ENCODE results near the gene PSMB1. TPM values are rescaled to one million over a fixed set of nuclear protein-coding genes. Genes with fewer than 3 reads are reported as not detected.
A peak's percentile ranks its signal among the peaks of the same experiment; 100 is the strongest.

Gene PSMB1
- total RNA-seq, 2 donors from 2014 or later: 239 to 243 TPM

DNA sequence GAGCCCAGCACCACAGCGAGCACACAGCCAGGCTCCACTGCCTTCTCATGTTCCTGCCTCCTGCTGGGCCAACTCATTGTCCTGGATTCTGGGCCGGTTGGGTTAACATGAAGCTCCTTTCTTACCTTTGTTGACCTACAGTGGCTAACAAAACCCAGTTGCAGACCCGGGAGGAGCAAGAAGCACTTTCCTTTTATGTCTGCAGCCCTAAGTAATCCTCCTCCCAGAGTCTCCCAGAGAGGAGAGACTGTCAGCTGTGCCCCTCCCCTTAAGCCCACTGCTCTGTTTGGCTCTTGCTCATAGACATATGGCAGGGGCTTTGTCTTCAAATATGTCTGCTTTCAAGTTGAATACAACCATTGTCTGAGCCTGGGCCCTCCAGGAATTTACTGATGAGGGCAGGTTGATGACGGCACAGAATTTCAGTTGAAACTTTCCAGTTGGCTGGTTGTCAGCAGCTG is 55.2 kb downstream of the PSMB1 start:
- Histone ChIP-seq H3K4me3 (ENCODE audit: low read length) (no peak overlapping the region), H3K4me1 (ENCODE audit: control insufficient read depth, insufficient read depth, low read length) (no peaks in the 10 kb centered on the region), H3K36me3 (ENCODE audit: control insufficient read depth, insufficient read depth, low read length) (no peaks in the 10 kb centered on the region), H3K9ac (ENCODE audit: extremely low read depth, low read length, poor library complexity, severe bottlenecking) (no peak overlapping the region), H3K27ac (ENCODE audit: low read depth, low read length) (peak overlapping the region; percentile 88), H3K27me3 (ENCODE audit: control insufficient read depth, insufficient read depth, low read length, poor library complexity, severe bottlenecking) (peaks cover 6% of the 10 kb centered on the region), H3K9me3 (ENCODE audit: control insufficient read depth, low read length) (no peaks in the 10 kb centered on the region)
- Mint-ChIP-seq H3K4me1 (peaks cover 21% of the 10 kb centered on the region), H3K27me3 (ENCODE audit: insufficient read depth) (peaks cover 26% of the 10 kb centered on the region), H3K4me3 (peak overlapping the region; percentile 5), H3K9me3 (peaks cover 27% of the 10 kb centered on the region), H3K27ac (peak overlapping the region; percentile 88), H3K36me3 (ENCODE audit: low read depth) (peaks cover 10% of the 10 kb centered on the region)
- TF ChIP-seq, protein P1, sequence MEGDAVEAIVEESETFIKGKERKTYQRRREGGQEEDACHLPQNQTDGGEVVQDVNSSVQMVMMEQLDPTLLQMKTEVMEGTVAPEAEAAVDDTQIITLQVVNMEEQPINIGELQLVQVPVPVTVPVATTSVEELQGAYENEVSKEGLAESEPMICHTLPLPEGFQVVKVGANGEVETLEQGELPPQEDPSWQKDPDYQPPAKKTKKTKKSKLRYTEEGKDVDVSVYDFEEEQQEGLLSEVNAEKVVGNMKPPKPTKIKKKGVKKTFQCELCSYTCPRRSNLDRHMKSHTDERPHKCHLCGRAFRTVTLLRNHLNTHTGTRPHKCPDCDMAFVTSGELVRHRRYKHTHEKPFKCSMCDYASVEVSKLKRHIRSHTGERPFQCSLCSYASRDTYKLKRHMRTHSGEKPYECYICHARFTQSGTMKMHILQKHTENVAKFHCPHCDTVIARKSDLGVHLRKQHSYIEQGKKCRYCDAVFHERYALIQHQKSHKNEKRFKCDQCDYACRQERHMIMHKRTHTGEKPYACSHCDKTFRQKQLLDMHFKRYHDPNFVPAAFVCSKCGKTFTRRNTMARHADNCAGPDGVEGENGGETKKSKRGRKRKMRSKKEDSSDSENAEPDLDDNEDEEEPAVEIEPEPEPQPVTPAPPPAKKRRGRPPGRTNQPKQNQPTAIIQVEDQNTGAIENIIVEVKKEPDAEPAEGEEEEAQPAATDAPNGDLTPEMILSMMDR (conservative IDR thresholded peaks at IDR 0.05): no peak
- peak; percentile 92 for DNase-seq
- 0 to 19% methylated on average over 1 to 4 of the region's 4 CpGs for WGBS, 2 experiments (ENCODE audit: insufficient coverage in 1 of 2, insufficient read length in 1 of 2)

DNA sequence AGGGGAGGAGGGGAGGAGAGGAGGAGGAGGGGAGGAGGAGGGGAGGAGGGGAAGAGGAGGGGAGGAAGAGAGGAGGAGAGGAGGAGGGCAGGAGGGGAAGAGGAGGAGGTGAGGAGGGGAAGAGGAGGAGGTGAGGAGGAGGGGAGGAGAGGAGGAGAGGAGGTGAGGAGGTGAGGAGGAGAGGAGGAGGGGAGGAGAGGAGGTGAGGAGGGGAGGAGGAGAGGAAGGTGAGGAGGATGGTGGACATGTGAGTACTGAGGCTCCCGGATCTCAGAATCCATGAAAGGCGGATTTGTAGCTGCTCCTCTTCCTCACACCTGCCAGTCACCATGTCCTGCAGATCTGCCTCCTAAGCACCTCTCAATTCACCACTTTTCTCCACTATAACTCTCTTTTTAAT is 59.8 kb downstream of the PSMB1 start:
- H3K27me3 ChIP-seq (ENCODE audit: control insufficient read depth, insufficient read depth, low read length, poor library complexity, severe bottlenecking): no peaks in the 10 kb centered on the region
- H3K9me3 ChIP-seq (ENCODE audit: control insufficient read depth, low read length): no peaks in the 10 kb centered on the region

DNA sequence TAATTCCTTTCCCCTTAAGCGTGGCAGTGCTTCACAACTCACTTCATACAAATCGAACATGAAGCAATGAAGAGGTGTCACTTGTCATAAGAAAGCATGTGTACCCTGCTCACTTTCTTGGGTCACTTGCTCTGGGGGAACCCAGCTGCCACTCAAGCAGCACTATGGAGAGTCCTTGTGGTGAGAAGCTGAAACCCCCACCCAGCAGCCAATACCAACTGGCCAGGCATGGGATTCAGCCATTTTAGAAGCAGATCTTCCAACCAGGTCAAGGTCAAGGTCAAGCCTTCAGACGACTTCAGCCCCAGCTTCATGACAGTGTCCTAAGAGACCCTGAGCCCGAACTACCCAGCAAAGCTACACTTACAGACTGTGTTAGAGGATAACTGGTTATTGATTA is 62.8 kb downstream of the PSMB1 start:
- 87 to 93% methylated on average over 2 to 4 of the region's 4 CpGs for WGBS, 2 experiments (ENCODE audit: insufficient coverage in 1 of 2, insufficient read length in 1 of 2)
- Histone ChIP-seq H3K9ac (ENCODE audit: extremely low read depth, low read length, poor library complexity, severe bottlenecking) (no peak overlapping the region), H3K9me3 (ENCODE audit: control insufficient read depth, low read length) (no peaks in the 10 kb centered on the region), H3K36me3 (ENCODE audit: control insufficient read depth, insufficient read depth, low read length) (no peaks in the 10 kb centered on the region), H3K4me1 (ENCODE audit: control insufficient read depth, insufficient read depth, low read length) (no peaks in the 10 kb centered on the region), H3K4me3 (ENCODE audit: low read length) (no peak overlapping the region), H3K27ac (ENCODE audit: low read depth, low read length) (no peak overlapping the region), H3K27me3 (ENCODE audit: control insufficient read depth, insufficient read depth, low read length, poor library complexity, severe bottlenecking) (no peaks in the 10 kb centered on the region)
- TF ChIP-seq, protein P1 (conservative IDR thresholded peaks at IDR 0.05): no peak
- no peak for DNase-seq
- H3K27ac Mint-ChIP-seq: no peak overlapping the region
- H3K9me3 Mint-ChIP-seq: no peaks in the 10 kb centered on the region
- H3K36me3 Mint-ChIP-seq (ENCODE audit: low read depth): no peaks in the 10 kb centered on the region
- H3K4me3 Mint-ChIP-seq: no peak overlapping the region
- peaks cover 6% of the 10 kb centered on the region for H3K4me1 Mint-ChIP-seq
- peaks cover 10% of the 10 kb centered on the region for H3K27me3 Mint-ChIP-seq (ENCODE audit: insufficient read depth)

More for the DNA sequence above, 59.8 kb downstream of the PSMB1 start:
- no peaks in the 10 kb centered on the region for H3K4me1 ChIP-seq (ENCODE audit: control insufficient read depth, insufficient read depth, low read length)
- no peak overlapping the region for H3K4me3 ChIP-seq (ENCODE audit: low read length)
- no peak for DNase-seq
- no peak overlapping the region for H3K27ac Mint-ChIP-seq
- no peaks in the 10 kb centered on the region for H3K9me3 Mint-ChIP-seq
- no peak overlapping the region for H3K9ac ChIP-seq (ENCODE audit: extremely low read depth, low read length, poor library complexity, severe bottlenecking)
- peaks cover 18% of the 10 kb centered on the region for H3K4me1 Mint-ChIP-seq
- TF ChIP-seq, protein P1 (conservative IDR thresholded peaks at IDR 0.05): no peak
- H3K27me3 Mint-ChIP-seq (ENCODE audit: insufficient read depth): peaks cover 10% of the 10 kb centered on the region
- 100% methylated on average over 2 of the region's 2 CpGs; no CpG with 5 or more reads in 1 of the 2 experiments for WGBS, 2 experiments (ENCODE audit: insufficient coverage in 1 of 2, insufficient read length in 1 of 2)
- no peaks in the 10 kb centered on the region for H3K36me3 Mint-ChIP-seq (ENCODE audit: low read depth)
- no peaks in the 10 kb centered on the region for H3K36me3 ChIP-seq (ENCODE audit: control insufficient read depth, insufficient read depth, low read length)
- H3K4me3 Mint-ChIP-seq: no peak overlapping the region
- H3K27ac ChIP-seq (ENCODE audit: low read depth, low read length): no peak overlapping the region
